ENCODE measurements around the gene UPP2. TPM values are rescaled to one million over a fixed set of nuclear protein-coding genes. Genes with fewer than 3 reads are reported as not detected.

UPP2 gene
- total RNA-seq, 1 donor from 2014 or later: not detected

GRCh38 chr2:158184001-158184400, 82.3 kb downstream of the UPP2 start:
- Mint-ChIP-seq H3K9me3 (no peaks in the 10 kb centered on the region), H3K36me3 (ENCODE audit: low read depth) (no peaks in the 10 kb centered on the region), H3K27ac (ENCODE audit: unreplicated experiment) (no peak overlapping the region), H3K4me3 (no peak overlapping the region), H3K27me3 (ENCODE audit: low read depth) (peaks cover 7% of the 10 kb centered on the region), H3K4me1 (peaks cover 27% of the 10 kb centered on the region)
- DNase-seq (ENCODE audit: low read depth, low spot score): no peak
- no peak for TF ChIP-seq CTCF (conservative IDR thresholded peaks at IDR 0.05)

- Mint-ChIP-seq H3K36me3 (ENCODE audit: low read depth) (no peaks in the 10 kb centered on the region), H3K27ac (ENCODE audit: unreplicated experiment) (no peak overlapping the region), H3K9me3 (no peaks in the 10 kb centered on the region), H3K27me3 (ENCODE audit: low read depth) (peaks cover 7% of the 10 kb centered on the region), H3K4me1 (peaks cover 30% of the 10 kb centered on the region), H3K4me3 (no peak overlapping the region)
- no peak for DNase-seq (ENCODE audit: low read depth, low spot score)
- no peak for TF ChIP-seq CTCF (conservative IDR thresholded peaks at IDR 0.05)
Measured at GRCh38 chr2:158184556-158185343, 83.1 kb downstream of the UPP2 start.

Other genes starting within 250 kb of the UPP2 start
- gene ACVR1, start 225.5 kb upstream of the UPP2 start, total RNA-seq: 12.2 and 12.5 TPM in 2 replicates

All from neural crest cell (in vitro differentiated cells).